HCT116 (cell line): ENCODE results near the gene PPP1R14B. TPM values are rescaled to one million over a fixed set of nuclear protein-coding genes. Genes with fewer than 3 reads are reported as not detected.
A peak's percentile ranks its signal among the peaks of the same experiment; 100 is the strongest.

Experiments
- ATAC-seq: fragments of 200-7000 bp; cut with Tn5 transposase; 2 replicates; pipeline ENCODE4 v1.9.1; 2020; ENCODE audit warnings: mild to moderate bottlenecking, moderate library complexity
- BruUV-seq: library from RNA; stranded (reverse); fragments of 400-500 nt; replicated peaks from 2 replicates; lab custom pipeline; 2021; lab: Mats Ljungman, UMichigan
- CTCF ChIA-PET: fragments of 300-600 bp; sonication (Branson Sonifier 250); formaldehyde crosslinking; loops from one replicate; lab custom pipeline; 2021; ENCODE audit warnings: antibody characterized with exemption; lab: Charles Lee
- POLR2A ChIA-PET: fragments of 300-600, 350-600 bp; sonication (Branson Sonifier 250); formaldehyde crosslinking; loops from one replicate; lab custom pipeline; 2021; ENCODE audit warnings: antibody characterized with exemption; lab: Charles Lee
- RAD21 ChIA-PET, 2 experiments: fragments of 300-600 bp; sonication (Branson Sonifier 250); formaldehyde crosslinking; loops; one replicate each; lab custom pipeline; 2023; ENCODE audit warnings: low total read pairs in 2 of 2; ENCODE audit not compliant: uncharacterized antibody in 2 of 2, unreplicated experiment in 2 of 2, low non-redundant PET in 1 of 2; lab: Charles Lee
- DNase-seq: peaks from one replicate; pipeline ENCODE4 v3.0.0-alpha.2; 2010; ENCODE audit warnings: low read depth, low spot score
- H2AFZ ChIP-seq: fragments of 200-600 bp; shearing (Covaris generic), sonication (generic); 2 replicates; pipeline ENCODE4 v1.6.1; 2017; ENCODE audit warnings: low read depth, mixed run types, mixed read lengths, antibody characterized with exemption, low read length; ENCODE audit not compliant: poor library complexity, severe bottlenecking
- H3K27ac ChIP-seq: 2 replicates; pipeline ENCODE4 v1.5.1; 2012; ENCODE audit warnings: low read depth, low read length
- H3K27me3 ChIP-seq: fragments of 200-600 bp; sonication (generic); 2 replicates; pipeline ENCODE4 v1.6.1; 2016; ENCODE audit warnings: mixed run types, low read length, mixed read lengths; ENCODE audit not compliant: insufficient read depth
- H3K36me3 ChIP-seq, 2 experiments: fragments of 200-500 bp in 1 of 2; fragments of 200-600 bp in 1 of 2; sonication (Bioruptor generic) in 1 of 2; sonication (generic) in 1 of 2; 2 replicates each; pipeline versions ENCODE4 v1.5.1 to v1.6.1; 2014 to 2016; ENCODE audit warnings: low read length in 2 of 2, inconsistent platforms in 1 of 2, mixed read lengths in 1 of 2, mixed run types in 1 of 2; ENCODE audit not compliant: insufficient read depth in 2 of 2, control insufficient read depth in 1 of 2
- H3K4me1 ChIP-seq, 2 experiments: fragments of 200-600 bp in 1 of 2; sonication (generic) in 1 of 2; 2 replicates each; pipeline versions ENCODE4 v1.5.1 to v1.6.1; 2012 to 2017; ENCODE audit warnings: low read length in 2 of 2, inconsistent platforms in 1 of 2, mild to moderate bottlenecking in 1 of 2, mixed read lengths in 1 of 2, mixed run types in 1 of 2, moderate library complexity in 1 of 2; ENCODE audit not compliant: insufficient read depth in 2 of 2, control insufficient read depth in 1 of 2
- H3K4me2 ChIP-seq: fragments of 200-600 bp; sonication (generic); 2 replicates; pipeline ENCODE4 v1.6.1; 2017; ENCODE audit warnings: mixed run types, low read length, mixed read lengths
- H3K4me3 ChIP-seq, 2 experiments: fragments of 200-600 bp in 1 of 2; sonication (generic) in 1 of 2; replicated peaks in 1 of 2; 2 replicates each; pipeline ENCODE4 v1.5.1; 2011 to 2016; ENCODE audit warnings: low read length in 2 of 2, control low read depth in 1 of 2, low read depth in 1 of 2, mild to moderate bottlenecking in 1 of 2, mixed read lengths in 1 of 2, mixed run types in 1 of 2
- H3K79me2 ChIP-seq: fragments of 200-600 bp; sonication (generic); 2 replicates; pipeline ENCODE4 v1.6.1; 2017; ENCODE audit warnings: mild to moderate bottlenecking, mixed run types, low read length, moderate library complexity, mixed read lengths; ENCODE audit not compliant: insufficient read depth
- H3K9ac ChIP-seq: fragments of 200-600 bp; sonication (generic); 2 replicates; pipeline ENCODE4 v1.6.1; 2016; ENCODE audit warnings: low read length, mixed read lengths
- H3K9me2 ChIP-seq: fragments of 200-600 bp; sonication (generic), shearing (Covaris generic); 2 replicates; pipeline ENCODE4 v1.6.1; 2017; ENCODE audit warnings: mixed run types, mild to moderate bottlenecking, moderate library complexity; ENCODE audit not compliant: insufficient read depth
- H3K9me3 ChIP-seq, 2 experiments: fragments of 200-500 bp in 1 of 2; fragments of 200-600 bp in 1 of 2; sonication (Bioruptor generic) in 1 of 2; sonication (generic) in 1 of 2; 2 replicates each; pipeline ENCODE4 v1.6.1; 2014 to 2017; ENCODE audit warnings: low read length in 2 of 2, mixed read lengths in 2 of 2, inconsistent platforms in 1 of 2, low read depth in 1 of 2, mild to moderate bottlenecking in 1 of 2, mixed run types in 1 of 2, moderate library complexity in 1 of 2; ENCODE audit not compliant: control insufficient read depth in 1 of 2, insufficient read depth in 1 of 2
- H4K20me1 ChIP-seq: fragments of 200-600 bp; sonication (generic), shearing (Covaris generic); 2 replicates; pipeline ENCODE4 v1.6.1; 2017; ENCODE audit warnings: mixed run types, mild to moderate bottlenecking, moderate library complexity; ENCODE audit not compliant: insufficient read depth
- ATF3 ChIP-seq: IDR thresholded peaks from 2 replicates; pipeline ENCODE4 v1.6.1; 2012
- CBX3 ChIP-seq: IDR thresholded peaks from 2 replicates; pipeline ENCODE4 v1.6.1; 2012; ENCODE audit warnings: low read depth
- CEBPB ChIP-seq: IDR thresholded peaks from 2 replicates; pipeline ENCODE4 v1.6.1; 2012; ENCODE audit warnings: low read depth
- CTCF ChIP-seq, 3 experiments: fragments of 200-600 bp in 1 of 3; sonication (generic) in 1 of 3; IDR thresholded peaks in 2 of 3; conservative IDR thresholded peaks in 1 of 3; 2 replicates each; pipeline ENCODE4 v1.5.1; 2012 to 2017; ENCODE audit warnings: low read depth in 2 of 3, low read length in 2 of 3, antibody characterized with exemption in 1 of 3, borderline replicate concordance in 1 of 3, control low read depth in 1 of 3, mild to moderate bottlenecking in 1 of 3, mixed read lengths in 1 of 3, mixed run types in 1 of 3, moderate library complexity in 1 of 3; ENCODE audit not compliant: insufficient read depth in 1 of 3
- ELF1 ChIP-seq: IDR thresholded peaks from 2 replicates; pipeline ENCODE4 v1.6.1; 2012; ENCODE audit warnings: low read depth, borderline replicate concordance
- EZH2 ChIP-seq: fragments of 200-600 bp; sonication (generic); IDR thresholded peaks from 2 replicates; pipeline ENCODE4 v1.6.1; 2017; ENCODE audit warnings: antibody characterized with exemption, mixed run types
- EZH2phosphoT487 ChIP-seq: fragments of 200-600 bp; IDR thresholded peaks from 2 replicates; pipeline ENCODE4 v1.6.1; 2018; ENCODE audit warnings: antibody characterized with exemption, borderline replicate concordance
- JUND ChIP-seq: IDR thresholded peaks from 2 replicates; pipeline ENCODE4 v1.6.1; 2012
- POLR2A ChIP-seq: IDR thresholded peaks from 2 replicates; pipeline ENCODE4 v1.7.0; 2011; ENCODE audit warnings: borderline replicate concordance; ENCODE audit not compliant: insufficient read depth, insufficient read length; ENCODE audit errors: extremely low read depth
- POLR2AphosphoS5 ChIP-seq: IDR thresholded peaks from 2 replicates; pipeline ENCODE4 v1.6.1; 2011; ENCODE audit warnings: mild to moderate bottlenecking, low read depth, low read length, moderate library complexity
- RAD21 ChIP-seq: IDR thresholded peaks from 2 replicates; pipeline ENCODE4 v1.6.1; 2012; ENCODE audit warnings: low read depth, mild to moderate bottlenecking
- REST ChIP-seq: IDR thresholded peaks from 2 replicates; pipeline ENCODE4 v1.6.1; 2012; ENCODE audit warnings: low read depth
- SIN3A ChIP-seq: IDR thresholded peaks from 2 replicates; pipeline ENCODE4 v1.6.1; 2012; ENCODE audit warnings: low read depth
- SP1 ChIP-seq: IDR thresholded peaks from 2 replicates; pipeline ENCODE4 v1.6.1; 2012; ENCODE audit warnings: low read depth
- SRF ChIP-seq: IDR thresholded peaks from 2 replicates; pipeline ENCODE4 v1.6.1; 2012; ENCODE audit warnings: low read depth
- TCF7L2 ChIP-seq: IDR thresholded peaks from 2 replicates; pipeline ENCODE4 v1.7.0; 2011; ENCODE audit warnings: borderline replicate concordance, inconsistent platforms; ENCODE audit not compliant: insufficient read depth, insufficient read length; ENCODE audit errors: extremely low read depth
- YY1 ChIP-seq: IDR thresholded peaks from 2 replicates; pipeline ENCODE4 v1.6.1; 2011; ENCODE audit warnings: low read length, low read depth, moderate library complexity, mild to moderate bottlenecking; ENCODE audit not compliant: insufficient replicate concordance; ENCODE audit errors: extremely low read depth
- ZBTB33 ChIP-seq: IDR thresholded peaks from 2 replicates; pipeline ENCODE4 v1.6.1; 2011; ENCODE audit warnings: mild to moderate bottlenecking, low read length, moderate library complexity; ENCODE audit not compliant: insufficient replicate concordance; ENCODE audit errors: extremely low read depth
- ZFX ChIP-seq: fragments of 450-650 bp; IDR thresholded peaks from 2 replicates; pipeline ENCODE4 v1.6.1; 2017
- ZNF274 ChIP-seq: fragments of 200-500 bp; sonication (Bioruptor generic); IDR thresholded peaks from 2 replicates; pipeline ENCODE4 v1.6.1; 2014; ENCODE audit warnings: mild to moderate bottlenecking, low read depth, low read length, inconsistent platforms
- intact Hi-C: fragments of 100-400 bp; cut with micrococcal nuclease; formaldehyde crosslinking; loops from 2 replicates; pipeline ENCODE4 v1.10.0; 2022
- total RNA-seq: library from RNA; stranded (reverse); gene quantifications from one replicate; pipeline ENCODE4 v1.2.1, GENCODE V29; 2021; ENCODE audit not compliant: unreplicated experiment

PPP1R14B gene
- total RNA-seq, 1 experiment from 2014 or later = 332 TPM

GRCh38 chr11:64227405-64227956 is 19.3 kb downstream of the PPP1R14B start:
- H3K27ac ChIP-seq = peak overlapping the region; percentile 95
- DNase-seq = no peak
- H3K9ac ChIP-seq = peak overlapping the region; percentile 96
- peak overlapping the region; percentile 100 for H3K4me2 ChIP-seq
- no peak for TF ChIP-seq CBX3
- TF ChIP-seq TCF7L2 = no peak
- TF ChIP-seq JUND = no peak
- TF ChIP-seq ZFX = no peak
- TF ChIP-seq CEBPB = no peak
- no peak for TF ChIP-seq REST
- no peak for TF ChIP-seq ATF3
- TF ChIP-seq ZNF274 = no peak
- TF ChIP-seq CTCF (IDR thresholded peaks at IDR 0.05 in 2 of 3, conservative IDR thresholded peaks at IDR 0.05 in 1 of 3; ENCODE audit: borderline replicate concordance in 1 of 3, insufficient read depth in 1 of 3, low read depth in 2 of 3, low read length in 2 of 3) = no peak
- no peak for TF ChIP-seq SRF
- no peak for TF ChIP-seq ELF1
- no peak for TF ChIP-seq POLR2A
- no peak for TF ChIP-seq YY1
- no peak for TF ChIP-seq ZBTB33
- TF ChIP-seq EZH2phosphoT487 = no peak
- no peak for TF ChIP-seq SIN3A
- no peak for TF ChIP-seq RAD21
- no peak for TF ChIP-seq SP1
- no peak for TF ChIP-seq POLR2AphosphoS5
- TF ChIP-seq EZH2 = no peak
- TF ChIP-seq, all 23 proteins: peak for 0
- peak overlapping the region; percentile 82 to 90 for H3K4me3 ChIP-seq
- POLR2A ChIA-PET = interaction anchor here (0.9 to 1.3 kb wide), 3 partner anchors 23 to 90 kb away, joined by 3 to 4 read pairs (median 3); partner anchors contain the start of gene PRDX5
- intact Hi-C loops = no loop called here
- H4K20me1 ChIP-seq = no peaks in the 10 kb centered on the region
- H3K27me3 ChIP-seq = no peaks in the 10 kb centered on the region
- BruUV-seq = no TSS peak
- no peaks in the 10 kb centered on the region for H3K9me3 ChIP-seq
- peaks cover 19% of the 10 kb centered on the region; the same call in 1 of the 2 replicates for H3K79me2 ChIP-seq
- no peaks in the 10 kb centered on the region for H3K9me2 ChIP-seq
- CTCF ChIA-PET = interaction anchor here (1.3 to 2.0 kb wide), 2 partner anchors 24 to 73 kb away, joined by 3 to 8 read pairs; partner anchors contain the start of gene PLCB3
- peaks cover 24 to 53% of the 10 kb centered on the region in 2 experiments for H3K4me1 ChIP-seq
- RAD21 ChIA-PET = interaction anchor here in 1 of 2 experiments (0.5 kb wide), 1 partner anchor 39 kb away, joined by 3 read pairs; no protein-coding TSS in a partner anchor
- H3K36me3 ChIP-seq = peaks cover 0 to 4% of the 10 kb centered on the region in 2 experiments; a peak in 1 of 4 replicates
- H2AFZ ChIP-seq = no peak overlapping the region
- ATAC-seq = no peak
